IPS DF 6.9 (cell line): ENCODE data around the gene FBXO41.
"Not testable (repeated sequence)": the region's sequence is repeated elsewhere in the genome, so short reads cannot be mapped to it uniquely, and the experiment has no call there.

Experiments used
- DNase-seq: peaks from one replicate; pipeline ENCODE4 v3.0.0-alpha.2; 2013; ENCODE audit warnings: low read depth, low spot score
- H3K27ac ChIP-seq: one replicate; pipeline ENCODE4 v1.5.1; 2013; ENCODE audit warnings: low read length, control low read depth
- H3K27me3 ChIP-seq: 2 replicates; pipeline ENCODE4 v1.6.1; 2013; ENCODE audit warnings: mild to moderate bottlenecking, low read length; ENCODE audit not compliant: control insufficient read depth, insufficient read depth
- H3K36me3 ChIP-seq: 2 replicates; pipeline ENCODE4 v1.6.1; 2013; ENCODE audit warnings: low read length; ENCODE audit not compliant: control insufficient read depth, insufficient read depth
- H3K4me1 ChIP-seq: 2 replicates; pipeline ENCODE4 v1.6.1; 2013; ENCODE audit warnings: low read length; ENCODE audit not compliant: control insufficient read depth, insufficient read depth
- H3K4me3 ChIP-seq: 2 replicates; pipeline ENCODE4 v1.5.1; 2013; ENCODE audit warnings: mild to moderate bottlenecking, low read length
- H3K9me3 ChIP-seq: 2 replicates; pipeline ENCODE4 v1.6.1; 2013; ENCODE audit warnings: low read length, inconsistent platforms; ENCODE audit not compliant: control insufficient read depth, insufficient read depth
- WGBS: extraction: QIAGEN DNeasy Blood & Tissue Kit; methylation state at CpG from one replicate; pipeline ENCODE4 v1.1.7; 2013; ENCODE audit warnings: mixed read lengths, missing lambda C conversion rate; ENCODE audit not compliant: insufficient read length, insufficient coverage; 5-methylcytosine and 5-hydroxymethylcytosine counted together

FBXO41 gene

GRCh38 chr2:73268830-73269685, 15.2 kb downstream of the FBXO41 start:
- Histone ChIP-seq H3K27me3 (peaks cover 2% of the 10 kb centered on the region; the same call in 1 of the 2 replicates), H3K9me3 (no peaks in the 10 kb centered on the region), H3K36me3 (0 out of 2 replicates have a peak, but pooled peaks cover 2% of the 10 kb centered on the region), H3K27ac (no peak overlapping the region), H3K4me3 (peak overlapping the region; percentile 28; the same call in 1 of the 2 replicates), H3K4me1 (peaks cover 2% of the 10 kb centered on the region)
- no CpG with 5 or more reads among the region's 113 CpGs for WGBS
- no peak for DNase-seq

DNA sequence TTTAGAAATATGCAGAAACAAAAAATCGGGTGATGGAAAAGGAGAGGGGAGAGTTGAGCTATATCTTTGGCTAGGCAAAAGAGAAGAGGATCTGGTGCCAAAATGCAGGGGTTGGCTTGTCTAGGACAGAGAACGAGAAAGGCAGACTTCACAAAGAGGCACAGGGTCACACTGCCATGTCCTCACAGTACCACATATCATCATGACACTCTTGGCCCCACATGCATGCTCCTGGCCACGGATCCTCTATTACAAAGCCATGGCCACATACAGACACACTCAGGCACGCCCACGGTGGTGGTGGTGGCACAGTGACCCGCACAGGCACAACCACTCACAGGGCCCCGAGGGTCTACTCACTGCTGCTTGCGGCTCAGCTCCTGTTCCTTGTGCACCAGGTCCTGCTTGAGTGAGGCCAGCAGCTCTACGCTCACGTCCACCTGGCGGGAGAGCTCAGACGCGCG, 15.9 kb downstream of the FBXO41 start:
- WGBS: no CpG with 5 or more reads among the region's 14 CpGs
- Histone ChIP-seq H3K4me1 (peaks cover 2% of the 10 kb centered on the region), H3K4me3 (peak overlapping the region; percentile 28; the same call in 1 of the 2 replicates)

GRCh38 chr2:73267008-73267407, 17.3 kb downstream of the FBXO41 start:
- WGBS: no CpG with 5 or more reads among the region's 4 CpGs
- peaks cover 2% of the 10 kb centered on the region for H3K4me1 ChIP-seq

More for the DNA sequence above, 15.9 kb downstream of the FBXO41 start:
- peaks cover 2% of the 10 kb centered on the region; the same call in 1 of the 2 replicates for H3K27me3 ChIP-seq
- no peaks in the 10 kb centered on the region for H3K9me3 ChIP-seq
- H3K27ac ChIP-seq: no peak overlapping the region
- no peak for DNase-seq
- H3K36me3 ChIP-seq: 0 out of 2 replicates have a peak, but pooled peaks cover 2% of the 10 kb centered on the region

DNA sequence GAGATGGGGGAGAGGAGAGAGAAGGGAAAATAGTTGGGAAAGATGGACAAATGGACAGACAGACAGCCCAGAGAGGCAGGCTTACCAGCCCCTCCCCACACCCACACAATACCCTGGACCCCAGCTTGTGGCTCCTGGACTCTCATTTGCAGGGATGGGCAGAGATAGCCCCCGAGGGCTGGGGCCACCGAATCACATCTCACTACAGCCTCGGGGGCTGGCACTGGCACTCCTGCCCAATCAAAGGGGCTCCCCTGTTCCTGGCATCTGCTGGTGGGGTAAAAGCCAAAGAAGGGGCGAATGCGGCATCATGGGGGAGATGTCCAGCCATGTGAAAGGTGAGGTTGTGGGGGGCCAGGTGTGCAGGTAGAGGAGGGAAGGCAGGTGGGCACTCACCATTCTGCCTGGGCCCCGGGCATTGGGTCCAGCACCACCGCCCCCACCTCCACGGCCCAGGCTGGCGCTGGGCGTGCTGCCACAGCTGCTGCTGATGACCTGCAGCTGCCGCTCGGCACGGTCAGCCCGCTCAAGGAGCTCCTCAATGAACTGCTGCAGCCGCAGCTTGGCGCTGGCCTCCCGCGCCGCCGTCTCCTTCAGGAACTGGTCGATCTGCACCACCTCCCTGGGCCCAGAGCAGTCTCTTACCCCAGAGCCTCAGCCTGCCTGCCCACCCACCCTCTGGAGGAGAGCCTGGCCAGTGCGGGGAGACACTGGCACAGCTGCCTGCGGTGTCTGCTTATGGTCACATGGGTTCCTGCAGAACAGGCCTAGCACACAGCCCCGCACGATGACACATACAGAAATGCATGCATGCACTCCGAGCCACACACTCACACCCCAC, 18.0 kb downstream of the FBXO41 start:
- H3K36me3 ChIP-seq: 0 out of 2 replicates have a peak, but pooled peaks cover 2% of the 10 kb centered on the region
- peaks cover 2% of the 10 kb centered on the region for H3K4me1 ChIP-seq
- no peak overlapping the region for H3K4me3 ChIP-seq
- H3K27me3 ChIP-seq: peaks cover 2% of the 10 kb centered on the region; the same call in 1 of the 2 replicates
- H3K9me3 ChIP-seq: no peaks in the 10 kb centered on the region
- no CpG with 5 or more reads among the region's 26 CpGs for WGBS
- H3K27ac ChIP-seq: no peak overlapping the region
- DNase-seq: no peak

More at GRCh38 chr2:73267008-73267407, 17.3 kb downstream of the FBXO41 start:
- no peak for DNase-seq
- Histone ChIP-seq H3K4me3 (no peak overlapping the region), H3K9me3 (no peaks in the 10 kb centered on the region), H3K27ac (no peak overlapping the region), H3K27me3 (peaks cover 2% of the 10 kb centered on the region; the same call in 1 of the 2 replicates), H3K36me3 (0 out of 2 replicates have a peak, but pooled peaks cover 2% of the 10 kb centered on the region)

- H3K27ac ChIP-seq: no peak overlapping the region
- no peak for DNase-seq
- no peak overlapping the region for H3K4me3 ChIP-seq
- peaks cover 2% of the 10 kb centered on the region; the same call in 1 of the 2 replicates for H3K27me3 ChIP-seq
- no peaks in the 10 kb centered on the region for H3K9me3 ChIP-seq
- WGBS: no CpG with 5 or more reads among the region's 28 CpGs
- H3K4me1 ChIP-seq: peaks cover 4% of the 10 kb centered on the region
- 0 out of 2 replicates have a peak, but pooled peaks cover 2% of the 10 kb centered on the region for H3K36me3 ChIP-seq
Observed at GRCh38 chr2:73265298-73266060, 18.8 kb downstream of the FBXO41 start.

- Histone ChIP-seq H3K9me3 (no peaks in the 10 kb centered on the region), H3K4me3 (no peak overlapping the region), H3K27ac (no peak overlapping the region), H3K27me3 (peaks cover 2% of the 10 kb centered on the region; the same call in 1 of the 2 replicates), H3K36me3 (0 out of 2 replicates have a peak, but pooled peaks cover 2% of the 10 kb centered on the region), H3K4me1 (peaks cover 5% of the 10 kb centered on the region)
- WGBS: no CpG with 5 or more reads among the region's 4 CpGs
- DNase-seq: no peak
Observed at GRCh38 chr2:73264783-73265182, 19.5 kb downstream of the FBXO41 start.

DNA sequence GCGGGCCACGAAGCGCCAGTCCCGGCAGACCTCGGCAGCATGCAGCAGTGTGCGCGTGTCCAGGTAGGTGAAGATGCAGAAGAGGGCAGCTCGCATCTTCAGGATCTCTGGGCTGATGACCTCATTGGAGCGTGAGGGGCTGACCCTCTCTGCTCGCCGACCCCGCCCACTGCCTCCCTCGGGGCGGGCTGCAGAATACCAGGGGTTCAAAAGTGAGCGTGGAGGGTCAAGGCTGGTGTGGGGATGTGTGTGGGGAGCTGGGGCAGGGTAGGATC, 20.0 kb downstream of the FBXO41 start:
- no CpG with 5 or more reads among the region's 15 CpGs for WGBS
- Histone ChIP-seq H3K27me3 (peaks cover 2% of the 10 kb centered on the region; the same call in 1 of the 2 replicates), H3K4me3 (no peak overlapping the region), H3K9me3 (no peaks in the 10 kb centered on the region), H3K36me3 (0 out of 2 replicates have a peak, but pooled peaks cover 3% of the 10 kb centered on the region), H3K27ac (no peak overlapping the region), H3K4me1 (peaks cover 5% of the 10 kb centered on the region)
- DNase-seq: no peak

DNA sequence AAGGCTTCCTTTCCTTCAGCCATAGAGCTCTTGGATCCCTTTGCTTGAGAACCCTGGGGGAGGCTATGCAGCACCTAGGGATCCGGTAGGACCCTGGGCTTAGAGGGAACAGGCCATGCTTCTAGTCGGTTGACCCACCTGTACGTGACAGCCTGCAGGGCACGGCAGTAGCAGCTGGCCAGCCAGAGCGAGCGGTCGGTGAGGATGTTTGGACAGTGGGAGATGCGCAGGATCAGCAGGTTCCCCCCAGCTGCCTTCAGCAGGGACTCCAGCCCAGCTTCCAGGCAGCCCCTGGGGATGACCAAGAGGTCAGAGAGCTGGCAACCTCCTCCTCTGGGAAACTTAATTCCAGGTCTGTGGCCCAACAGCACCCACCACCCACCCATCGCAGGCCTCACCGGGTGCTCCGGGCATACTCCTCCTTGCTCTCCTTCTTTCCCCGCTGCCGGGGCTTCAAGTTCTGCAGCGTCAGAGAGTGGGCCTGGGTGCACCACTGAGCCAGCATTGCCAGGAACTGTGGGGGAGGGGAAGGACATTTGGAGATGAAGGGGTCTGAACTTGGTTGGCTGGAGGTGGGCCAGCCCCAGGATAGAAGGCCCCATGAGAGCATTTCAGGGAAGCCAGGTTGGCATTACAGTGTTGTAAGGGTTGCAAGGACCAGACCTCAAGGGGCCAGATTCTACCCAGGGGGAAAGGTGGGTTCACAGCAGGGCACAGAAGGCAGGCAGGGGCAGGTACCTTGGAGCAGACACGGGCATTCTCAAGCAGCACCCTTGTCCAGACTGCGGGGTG, 20.5 kb downstream of the FBXO41 start:
- Histone ChIP-seq H3K4me3 (no peak overlapping the region), H3K36me3 (peaks cover 8% of the 10 kb centered on the region; the same call in 1 of the 2 replicates), H3K27ac (no peak overlapping the region), H3K27me3 (peaks cover 2% of the 10 kb centered on the region; the same call in 1 of the 2 replicates), H3K4me1 (peaks cover 5% of the 10 kb centered on the region), H3K9me3 (no peaks in the 10 kb centered on the region)
- WGBS: no CpG with 5 or more reads among the region's 16 CpGs
- no peak for DNase-seq

DNA sequence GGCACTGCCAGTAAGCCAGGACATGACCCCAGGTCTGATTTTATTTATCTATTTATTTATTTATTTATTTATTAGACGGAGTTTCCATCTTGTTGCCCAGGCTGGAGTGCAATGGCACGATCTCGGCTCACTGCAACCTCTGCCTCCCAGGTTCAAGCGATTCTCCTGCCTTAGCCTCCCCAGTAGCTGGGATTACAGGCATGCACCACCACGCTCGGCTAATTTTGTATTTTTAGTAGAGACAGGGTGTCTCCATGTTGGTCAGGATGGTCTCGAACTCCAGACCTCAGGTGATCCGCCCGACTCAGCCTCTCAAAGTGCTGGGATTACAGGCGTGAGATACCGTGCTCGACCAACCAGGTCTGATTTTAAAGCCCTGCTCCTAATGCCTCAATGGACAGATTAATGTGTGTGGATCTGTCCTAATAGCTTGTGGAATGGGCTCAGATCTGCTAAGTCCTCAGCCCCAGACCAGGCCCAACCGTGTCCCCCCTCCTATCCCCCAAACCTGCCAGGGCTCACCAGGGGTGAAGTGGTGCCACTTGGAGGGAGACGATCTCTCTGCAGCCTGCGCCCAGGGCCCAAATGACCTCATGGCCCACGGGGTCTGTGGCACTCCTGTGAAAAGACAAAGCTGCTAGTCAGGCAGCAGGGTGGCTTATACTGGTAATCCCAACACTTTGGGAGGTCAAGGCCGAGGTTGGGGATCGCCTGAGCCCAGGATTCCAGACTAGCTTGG, 21.4 kb downstream of the FBXO41 start:
- H3K4me1 ChIP-seq, H3K27ac ChIP-seq, H3K9me3 ChIP-seq, H3K27me3 ChIP-seq, DNase-seq, H3K4me3 ChIP-seq: not testable (repeated sequence)
- peaks cover 11% of the 10 kb centered on the region; the same call in 1 of the 2 replicates for H3K36me3 ChIP-seq
- WGBS: no CpG with 5 or more reads among the region's 18 CpGs
